H1 (cell line): ENCODE measurements around the gene STXBP5L. TPM values are rescaled to one million over a fixed set of nuclear protein-coding genes. Genes with fewer than 3 reads are reported as not detected.

Experiments used
- CEBPB ChIP-seq: IDR thresholded peaks from 2 replicates; pipeline ENCODE4 v1.6.1; 2012; ENCODE audit warnings: low read depth, low read length
- HDAC6 ChIP-seq: IDR thresholded peaks from one replicate; pipeline ENCODE4 v1.7.1; 2012; ENCODE audit warnings: low read depth, mild to moderate bottlenecking, inconsistent platforms, low read length, moderate library complexity
- TCF12 ChIP-seq: IDR thresholded peaks from 2 replicates; pipeline ENCODE4 v1.6.1; 2011; ENCODE audit warnings: low read depth, mild to moderate bottlenecking, low read length
- polyA plus RNA-seq, 7 experiments: library from polyadenylated mRNA; depleted of rRNA in 3 of 7; stranded (reverse) in 5 of 7; unstranded in 2 of 7; fragments of >200 nt in 5 of 7; fragments of 200-250 nt in 2 of 7; gene quantifications; 1 replicate in 5 of 7; 2 replicates in 1 of 7; 4 replicates in 1 of 7; pipeline versions ENCODE4 v1.2.1 to v1.2.3, GENCODE V29; 2011 to 2013; ENCODE audit warnings: missing spikeins in 2 of 7, mixed read lengths in 2 of 7
- total RNA-seq: library from RNA; stranded (reverse); fragmentation: NEBNext Ultra II Directional; extraction: Animal tissue kit (Norgen Biotek cat#: 25700); gene quantifications from 2 replicates; pipeline ENCODE4 v1.2.1, GENCODE V29; 2021

STXBP5L gene
- total and polyA plus RNA-seq, 2 of the 8 experiments (the other 6 are each of a cell fraction or from before 2014, with no cell fraction given) = 2.0 to 6.0 TPM

DNA sequence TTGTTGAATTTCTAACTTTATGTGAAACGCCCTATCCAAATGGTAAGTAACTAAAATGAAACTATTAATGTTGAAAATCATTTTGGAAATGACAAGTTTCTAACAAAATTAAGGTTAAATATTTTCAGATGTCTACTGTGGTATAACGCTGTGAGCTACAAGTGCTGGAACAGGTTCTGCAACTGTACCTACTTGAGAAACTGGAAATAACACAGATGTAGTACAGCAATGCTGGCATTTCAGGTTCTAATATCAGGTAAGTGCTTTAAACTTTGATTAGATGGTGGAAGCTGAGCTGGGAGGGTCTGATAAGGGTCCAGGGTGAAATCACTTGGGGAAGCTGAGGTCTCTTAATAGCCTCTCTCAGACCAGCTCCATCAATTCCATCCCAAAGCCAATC lies 315.1 kb downstream of the STXBP5L start (continued):
- TF ChIP-seq TCF12 = no peak
- TF ChIP-seq CEBPB = no peak
- no peak for TF ChIP-seq HDAC6
